Skeletal muscle satellite cell (primary cell): Measurements from ENCODE around the gene ACOT2.

Experiments used
- H3K27me3 ChIP-seq: 2 replicates; pipeline ENCODE4 v1.7.0; 2013; ENCODE audit warnings: low read length; ENCODE audit not compliant: control insufficient read depth, insufficient read depth
- H3K36me3 ChIP-seq: 2 replicates; pipeline ENCODE4 v1.7.0; 2013; ENCODE audit warnings: mild to moderate bottlenecking, control low read depth, low read length; ENCODE audit not compliant: insufficient read depth
- H3K4me1 ChIP-seq: 2 replicates; pipeline ENCODE4 v1.7.0; 2013; ENCODE audit warnings: low read length; ENCODE audit not compliant: control insufficient read depth, insufficient read depth
- H3K4me2 ChIP-seq: 2 replicates; pipeline ENCODE4 v1.7.0; 2013; ENCODE audit warnings: mild to moderate bottlenecking, low read length
- H3K4me3 ChIP-seq: 2 replicates; pipeline ENCODE4 v1.7.0; 2013; ENCODE audit warnings: low read length
- H3K9ac ChIP-seq: 2 replicates; pipeline ENCODE4 v1.7.0; 2013; ENCODE audit warnings: mild to moderate bottlenecking, low read depth, low read length, moderate library complexity
- H3K9me3 ChIP-seq: replicated peaks from 2 replicates; pipeline ENCODE4 v1.7.0; 2013; ENCODE audit warnings: mild to moderate bottlenecking, control low read depth, low read length

The ACOT2 gene

DNA sequence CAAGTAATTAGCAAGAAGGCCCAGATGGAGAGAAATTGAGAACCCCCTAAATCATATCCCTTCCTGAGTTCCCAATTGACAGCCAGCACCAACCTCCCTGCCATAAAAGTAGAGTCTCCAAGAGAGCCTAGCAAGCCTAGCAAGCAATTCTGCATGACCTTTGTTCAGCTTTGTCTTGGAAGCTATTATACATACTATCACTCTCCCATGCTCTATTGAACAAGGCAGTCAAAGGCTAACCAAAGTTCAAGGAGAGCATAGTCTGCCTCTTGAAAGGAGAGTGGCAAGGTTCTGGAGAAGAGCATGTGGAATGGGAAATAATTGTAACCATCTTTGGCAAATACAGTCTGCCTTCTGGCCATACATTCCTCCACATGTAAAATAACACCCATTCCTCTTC, 30.5 kb downstream of the ACOT2 start:
- no peak overlapping the region for H3K4me2 ChIP-seq
- H3K9ac ChIP-seq, result no peak overlapping the region
- no peaks in the 10 kb centered on the region for H3K9me3 ChIP-seq

DNA sequence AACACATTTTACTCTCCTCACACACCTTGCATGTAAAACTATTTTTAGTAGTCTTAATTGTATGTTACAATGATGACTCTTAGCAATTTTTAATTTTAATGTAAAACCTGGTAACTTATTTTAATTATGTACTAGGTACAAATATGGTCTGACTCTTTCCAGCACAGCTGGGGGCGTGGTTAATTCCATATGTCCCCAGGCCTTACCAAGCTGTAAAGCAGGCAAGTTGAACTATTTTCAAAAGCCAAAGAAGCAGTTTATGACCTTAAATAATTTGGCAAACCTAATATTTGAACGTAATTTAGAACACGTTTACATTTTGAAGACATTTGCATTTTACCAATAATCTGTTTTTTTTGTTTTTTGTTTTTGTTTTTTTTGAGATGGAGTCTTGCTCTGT, 34.0 kb downstream of the ACOT2 start:
- no peaks in the 10 kb centered on the region for H3K36me3 ChIP-seq
- peaks cover 11% of the 10 kb centered on the region for H3K27me3 ChIP-seq
- H3K9ac ChIP-seq, result no peak overlapping the region
- H3K4me1 ChIP-seq, result no peaks in the 10 kb centered on the region
- H3K4me3 ChIP-seq, result no peak overlapping the region
- no peak overlapping the region for H3K4me2 ChIP-seq
- no peaks in the 10 kb centered on the region for H3K9me3 ChIP-seq

More for the DNA sequence above, 30.5 kb downstream of the ACOT2 start:
- Histone ChIP-seq H3K27me3 (peaks cover 11% of the 10 kb centered on the region), H3K4me3 (no peak overlapping the region), H3K36me3 (no peaks in the 10 kb centered on the region), H3K4me1 (no peaks in the 10 kb centered on the region)

DNA sequence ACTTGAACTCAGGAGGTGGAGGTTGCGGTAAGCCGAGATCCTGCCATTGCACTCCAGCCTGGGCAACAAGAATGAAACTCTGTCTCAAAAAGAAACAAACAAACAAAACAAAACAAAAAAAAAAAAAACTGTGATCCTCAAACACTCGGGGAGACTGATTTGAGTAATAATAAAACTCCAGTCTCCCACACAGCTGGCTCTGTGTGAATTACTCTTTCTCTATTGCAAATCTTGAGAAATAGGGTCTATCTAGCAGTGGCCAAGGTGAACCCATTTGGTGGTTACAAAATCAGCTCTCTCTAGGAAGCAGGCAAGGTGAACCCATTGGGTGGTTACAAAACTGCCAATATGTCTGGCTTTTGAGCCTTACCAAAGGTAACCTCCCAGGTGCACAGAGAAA, 37.3 kb downstream of the ACOT2 start:
- Histone ChIP-seq H3K36me3 (no peaks in the 10 kb centered on the region), H3K27me3 (no peaks in the 10 kb centered on the region), H3K4me2 (no peak overlapping the region), H3K4me3 (no peak overlapping the region), H3K9me3 (peaks cover 2% of the 10 kb centered on the region), H3K9ac (no peak overlapping the region), H3K4me1 (no peaks in the 10 kb centered on the region)

DNA sequence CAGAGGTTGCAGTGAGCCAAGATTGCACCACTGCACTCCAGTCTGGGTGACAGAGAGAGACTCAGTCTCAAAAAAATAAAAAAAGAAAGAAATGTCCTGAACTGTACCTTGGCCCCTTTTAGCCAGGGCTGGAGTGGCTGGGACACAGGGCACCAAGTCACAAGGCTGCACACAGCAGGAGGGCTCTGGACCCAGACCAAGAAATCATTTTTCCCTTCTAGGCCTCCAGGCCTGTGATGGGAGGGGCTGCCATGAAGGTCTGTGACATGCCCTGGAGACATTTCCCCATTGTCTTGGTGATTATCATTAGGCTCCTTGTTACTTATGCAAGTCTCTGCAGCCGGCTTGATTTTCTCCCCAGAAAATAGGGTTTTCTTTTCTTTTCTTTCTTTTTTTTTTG, 38.2 kb downstream of the ACOT2 start:
- Histone ChIP-seq H3K4me2 (no peak overlapping the region), H3K4me3 (no peak overlapping the region), H3K9ac (no peak overlapping the region), H3K9me3 (peaks cover 2% of the 10 kb centered on the region), H3K4me1 (no peaks in the 10 kb centered on the region), H3K36me3 (no peaks in the 10 kb centered on the region), H3K27me3 (no peaks in the 10 kb centered on the region)

DNA sequence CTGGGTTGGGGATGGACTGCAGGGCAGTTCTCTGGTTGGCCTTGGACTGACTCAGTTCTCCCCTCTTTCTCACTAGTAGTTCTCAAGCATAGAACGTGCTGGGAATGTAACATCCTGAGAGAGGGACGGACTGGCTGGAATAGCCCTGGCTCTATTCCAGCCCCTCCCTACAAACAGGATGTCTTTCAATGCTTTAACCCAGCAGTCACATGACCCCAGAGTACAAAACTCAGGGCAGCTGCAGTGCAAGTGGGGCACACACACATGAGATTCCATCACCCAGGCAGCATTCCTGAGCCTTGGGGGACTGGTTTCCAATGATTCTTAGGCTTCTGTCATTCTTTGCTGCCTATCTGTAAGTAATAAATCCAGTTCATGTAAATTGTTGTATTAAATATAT, 41.7 kb downstream of the ACOT2 start:
- no peak overlapping the region for H3K9ac ChIP-seq
- H3K36me3 ChIP-seq, result no peaks in the 10 kb centered on the region
- peaks cover 2% of the 10 kb centered on the region for H3K9me3 ChIP-seq
- no peaks in the 10 kb centered on the region for H3K4me1 ChIP-seq
- no peak overlapping the region for H3K4me3 ChIP-seq
- no peaks in the 10 kb centered on the region for H3K27me3 ChIP-seq
- H3K4me2 ChIP-seq, result no peak overlapping the region

DNA sequence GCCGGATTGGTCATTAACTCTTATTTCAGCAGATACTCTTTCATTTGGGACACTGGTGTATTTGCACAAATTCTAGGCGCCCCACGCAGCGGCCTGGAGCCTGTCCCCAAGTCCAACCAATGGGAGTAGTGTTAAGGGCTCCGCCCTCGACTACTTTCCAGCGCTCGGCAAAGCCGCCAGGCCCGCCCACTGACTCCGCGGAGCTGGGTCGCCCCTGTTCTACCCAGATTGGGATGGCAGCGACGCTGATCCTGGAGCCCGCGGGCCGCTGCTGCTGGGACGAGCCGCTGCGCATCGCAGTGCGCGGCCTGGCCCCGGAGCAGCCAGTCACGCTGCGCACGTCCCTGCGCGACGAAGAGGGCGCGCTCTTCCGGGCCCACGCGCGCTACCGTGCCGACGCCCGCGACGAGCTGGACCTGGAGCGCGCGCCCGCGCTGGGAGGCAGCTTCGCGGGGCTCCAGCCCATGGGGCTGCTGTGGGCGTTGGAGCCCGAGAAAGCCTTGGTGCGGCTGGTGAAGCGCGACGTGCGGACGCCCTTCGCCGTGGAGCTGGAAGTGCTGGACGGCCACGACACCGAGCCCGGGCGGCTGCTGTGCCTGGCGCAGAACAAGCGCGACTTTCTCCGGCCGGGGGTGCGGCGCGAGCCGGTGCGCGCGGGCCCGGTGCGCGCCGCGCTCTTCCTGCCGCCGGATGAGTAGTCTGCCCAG, 43.5 kb downstream of the ACOT2 start, which contains the start of gene ACOT6:
TSS of gene ACOT6 (plus strand) at position 179 of the 707 bp plus-strand sequence. CDS start at position 234, 55 bp downstream.
- H3K4me3 ChIP-seq, result peak within 1 kb of the TSS; percentile 77
- H3K36me3 ChIP-seq, result no peaks in the 10 kb centered on the region
- no peaks in the 10 kb centered on the region for H3K27me3 ChIP-seq
- H3K4me2 ChIP-seq, result peak within 1 kb of the TSS; percentile 90
- peak within 1 kb of the TSS; percentile 57 for H3K9ac ChIP-seq
- peaks cover 2% of the 10 kb centered on the region for H3K9me3 ChIP-seq
- H3K4me1 ChIP-seq, result no peaks in the 10 kb centered on the region

DNA sequence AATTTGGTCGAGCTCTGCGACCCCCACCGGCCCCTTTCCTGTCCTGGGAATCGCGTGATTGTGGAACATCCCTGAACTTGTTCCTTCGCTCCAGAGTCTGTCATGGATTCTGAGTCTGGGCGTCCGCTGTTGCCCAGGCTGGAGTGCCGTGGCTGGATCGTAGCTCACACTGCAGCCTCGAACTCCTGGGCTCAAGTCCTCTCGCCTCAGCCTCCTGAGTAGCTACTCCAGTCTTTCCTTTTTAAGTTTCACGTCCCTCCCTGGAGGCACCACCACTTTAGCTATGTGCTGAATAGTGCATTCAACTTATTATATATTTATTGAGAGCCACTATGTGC, 44.0 kb downstream of the ACOT2 start:
- Histone ChIP-seq H3K4me2 (peak overlapping the region; percentile 90), H3K4me3 (peak overlapping the region; percentile 77), H3K9me3 (peaks cover 2% of the 10 kb centered on the region), H3K9ac (peak overlapping the region; percentile 57), H3K4me1 (no peaks in the 10 kb centered on the region), H3K36me3 (no peaks in the 10 kb centered on the region), H3K27me3 (no peaks in the 10 kb centered on the region)

DNA sequence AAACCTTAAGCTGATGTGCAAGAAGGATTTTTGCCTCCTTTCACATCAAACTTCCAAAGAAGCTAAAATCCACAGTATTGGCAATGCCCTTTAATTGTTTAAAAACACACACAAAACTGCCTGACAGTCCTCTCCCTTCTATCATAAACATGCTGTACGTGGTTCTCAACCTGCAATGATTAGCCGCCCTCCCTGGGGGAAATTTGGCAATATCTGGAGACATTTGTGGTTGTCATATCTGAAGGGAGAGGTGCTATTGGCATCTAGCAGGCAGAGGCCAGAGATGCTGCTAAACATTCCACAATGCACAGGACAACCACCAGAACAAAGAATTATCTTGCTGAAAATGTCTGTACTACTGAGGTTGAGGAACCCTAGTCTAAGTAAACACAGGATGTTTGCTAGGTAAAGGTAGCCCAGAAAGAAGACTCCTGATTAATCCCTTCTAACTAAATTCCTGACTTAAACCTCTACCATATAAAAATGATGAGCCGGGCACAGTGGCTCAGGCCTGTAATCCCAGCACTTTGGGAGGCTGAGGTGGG, 44.5 kb downstream of the ACOT2 start:
- Histone ChIP-seq H3K4me3 (no peak overlapping the region), H3K4me2 (peak overlapping the region; percentile 90), H3K4me1 (no peaks in the 10 kb centered on the region), H3K27me3 (no peaks in the 10 kb centered on the region), H3K36me3 (no peaks in the 10 kb centered on the region), H3K9me3 (peaks cover 2% of the 10 kb centered on the region), H3K9ac (no peak overlapping the region)

DNA sequence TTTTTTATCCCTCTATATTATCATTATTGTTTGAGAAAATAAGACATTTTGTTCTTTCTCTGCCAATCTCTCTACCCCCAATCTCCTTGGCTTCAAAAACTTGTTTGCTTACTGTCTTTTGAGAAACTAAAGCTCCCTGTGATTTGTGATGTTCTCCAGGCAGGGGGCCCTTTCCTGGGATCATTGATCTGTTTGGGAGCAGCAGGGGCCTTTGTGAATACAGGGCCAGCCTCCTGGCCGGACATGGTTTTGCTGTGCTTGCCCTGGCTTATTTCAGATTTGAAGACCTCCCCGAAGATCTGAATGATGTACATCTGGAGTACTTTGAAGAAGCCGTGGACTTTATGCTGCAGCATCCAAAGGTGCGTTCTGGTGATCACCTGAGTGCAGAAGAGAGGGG, 47.8 kb downstream of the ACOT2 start:
- no peak overlapping the region for H3K4me2 ChIP-seq
- no peaks in the 10 kb centered on the region for H3K4me1 ChIP-seq
- peaks cover 7% of the 10 kb centered on the region for H3K27me3 ChIP-seq
- no peaks in the 10 kb centered on the region for H3K36me3 ChIP-seq
- H3K9ac ChIP-seq, result no peak overlapping the region
- no peak overlapping the region for H3K4me3 ChIP-seq
- H3K9me3 ChIP-seq, result no peaks in the 10 kb centered on the region

DNA sequence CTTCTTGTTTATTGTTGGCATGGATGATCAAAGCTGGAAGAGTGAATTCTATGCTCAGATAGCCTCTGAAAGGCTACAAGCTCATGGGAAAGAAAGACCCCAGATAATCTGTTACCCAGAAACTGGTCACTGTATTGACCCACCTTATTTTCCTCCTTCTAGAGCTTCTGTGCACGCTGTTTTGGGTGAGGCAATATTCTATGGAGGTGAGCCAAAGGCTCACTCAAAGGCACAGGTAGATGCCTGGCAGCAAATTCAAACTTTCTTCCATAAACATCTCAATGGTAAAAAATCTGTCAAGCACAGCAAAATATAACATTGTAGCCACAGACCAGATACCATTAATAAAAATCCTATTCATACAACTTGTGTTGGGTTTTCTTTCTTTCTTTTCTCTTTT, 50.5 kb downstream of the ACOT2 start:
- Histone ChIP-seq H3K4me2 (no peak overlapping the region), H3K9me3 (no peaks in the 10 kb centered on the region), H3K27me3 (peaks cover 7% of the 10 kb centered on the region)

DNA sequence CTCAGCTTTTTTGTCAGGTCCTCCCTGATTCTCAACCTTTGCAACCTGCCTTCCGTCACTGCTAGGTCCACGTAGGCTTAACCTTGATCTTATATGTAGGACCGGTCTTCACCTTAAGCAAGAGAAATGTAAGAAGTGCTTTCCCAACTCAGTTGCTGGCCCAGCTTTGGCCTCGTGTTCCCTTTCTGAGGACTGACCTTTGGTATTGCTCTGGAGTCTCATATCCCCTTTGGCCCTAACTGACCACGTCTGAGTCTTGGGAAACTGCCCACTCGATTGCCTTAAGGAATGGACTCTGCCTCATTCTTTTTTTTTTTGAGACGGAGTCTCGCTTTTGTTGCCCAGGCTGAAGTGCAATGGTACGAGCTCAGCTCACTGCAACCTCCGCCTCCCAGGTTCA, 51.3 kb downstream of the ACOT2 start:
- no peaks in the 10 kb centered on the region for H3K9me3 ChIP-seq
- H3K9ac ChIP-seq, result no peak overlapping the region
- H3K4me2 ChIP-seq, result no peak overlapping the region
- H3K4me1 ChIP-seq, result no peaks in the 10 kb centered on the region
- no peak overlapping the region for H3K4me3 ChIP-seq
- no peaks in the 10 kb centered on the region for H3K36me3 ChIP-seq
- H3K27me3 ChIP-seq, result peaks cover 7% of the 10 kb centered on the region

More for the DNA sequence above, 50.5 kb downstream of the ACOT2 start:
- Histone ChIP-seq H3K36me3 (no peaks in the 10 kb centered on the region), H3K4me3 (no peak overlapping the region), H3K9ac (no peak overlapping the region), H3K4me1 (no peaks in the 10 kb centered on the region)

DNA sequence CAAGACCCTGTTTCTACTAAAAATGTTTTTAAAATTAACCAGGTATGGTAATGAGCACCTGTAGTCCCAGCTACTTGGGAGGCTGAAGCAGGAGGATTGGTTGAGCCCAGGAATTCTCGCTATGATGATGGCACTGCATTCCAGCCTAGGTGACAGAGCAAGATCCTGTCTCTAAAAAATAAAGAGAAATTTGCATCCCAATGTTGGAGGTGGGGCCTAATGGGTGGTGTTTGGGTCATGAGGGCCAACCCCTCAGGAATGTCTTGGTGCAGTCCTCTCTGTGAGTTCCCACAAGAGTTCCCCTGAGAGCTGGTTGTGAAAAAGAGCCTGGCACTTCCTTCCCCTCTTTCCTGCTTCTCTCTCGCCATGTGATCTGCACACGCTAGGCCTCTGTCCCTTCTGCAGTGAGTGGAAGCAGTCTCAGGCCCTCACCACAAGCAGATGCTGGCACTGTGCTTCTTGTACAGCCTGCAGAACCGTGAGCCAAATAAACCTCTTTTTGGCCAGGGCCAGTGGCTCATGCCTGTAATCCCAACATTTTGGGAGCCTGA, 54.6 kb downstream of the ACOT2 start:
- Histone ChIP-seq H3K4me2 (no peak overlapping the region), H3K9me3 (no peaks in the 10 kb centered on the region), H3K36me3 (no peaks in the 10 kb centered on the region), H3K4me1 (no peaks in the 10 kb centered on the region), H3K27me3 (peaks cover 7% of the 10 kb centered on the region), H3K9ac (no peak overlapping the region), H3K4me3 (no peak overlapping the region)
